HEK293T (cell line): ENCODE results near the gene SLC13A3.

Source experiments
- CTCF ChIA-PET: fragments of 350-600 bp; formaldehyde crosslinking; extraction: SDS; loops from one replicate; lab custom pipeline; 2021; ENCODE audit warnings: antibody characterized with exemption, inconsistent platforms; lab: Yijun Ruan, JAX
- POLR2A ChIA-PET: fragments of 350-600 bp; formaldehyde crosslinking; extraction: SDS; loops from one replicate; lab custom pipeline; 2020; ENCODE audit warnings: antibody characterized with exemption, inconsistent platforms; lab: Yijun Ruan, JAX
- DNase-seq: peaks from one replicate; pipeline ENCODE4 v3.0.0; 2012; ENCODE audit warnings: mixed read lengths; ENCODE audit errors: extremely low spot score
- ARNT ChIP-seq: fragments of 450-650 bp; IDR thresholded peaks from 2 replicates; pipeline ENCODE4 v1.6.1; 2017; ENCODE audit warnings: mild to moderate bottlenecking
- BHLHE40 ChIP-seq: fragments of 450-650 bp; IDR thresholded peaks from 2 replicates; pipeline ENCODE4 v1.6.1; 2016; ENCODE audit warnings: mild to moderate bottlenecking, moderate library complexity, borderline replicate concordance
- CTBP1 ChIP-seq: fragments of 450-650 bp; IDR thresholded peaks from 2 replicates; pipeline ENCODE4 v1.6.1; 2016; ENCODE audit warnings: borderline replicate concordance
- ELF4 ChIP-seq: fragments of 450-650 bp; IDR thresholded peaks from 2 replicates; pipeline ENCODE4 v1.6.1; 2017; ENCODE audit warnings: antibody characterized with exemption
- FOXA1 ChIP-seq: fragments of 450-650 bp; IDR thresholded peaks from 2 replicates; pipeline ENCODE4 v1.6.1; 2016; ENCODE audit warnings: mild to moderate bottlenecking
- FOXK2 ChIP-seq: fragments of 450-650 bp; IDR thresholded peaks from 2 replicates; pipeline ENCODE4 v1.6.1; 2016; ENCODE audit warnings: mild to moderate bottlenecking
- FOXM1 ChIP-seq: fragments of 450-650 bp; IDR thresholded peaks from 2 replicates; pipeline ENCODE4 v1.6.1; 2017; ENCODE audit warnings: mild to moderate bottlenecking, borderline replicate concordance
- HDGF ChIP-seq: fragments of 450-650 bp; IDR thresholded peaks from 2 replicates; pipeline ENCODE4 v1.6.1; 2017; ENCODE audit warnings: antibody characterized with exemption, borderline replicate concordance
- L3MBTL2 ChIP-seq: fragments of 450-650 bp; conservative IDR thresholded peaks from 2 replicates; pipeline ENCODE4 v1.6.1; 2016; ENCODE audit warnings: mild to moderate bottlenecking
- LEF1 ChIP-seq: fragments of 450-650 bp; IDR thresholded peaks from 2 replicates; pipeline ENCODE4 v1.6.1; 2017; ENCODE audit warnings: mild to moderate bottlenecking, borderline replicate concordance
- NFRKB ChIP-seq: fragments of 450-650 bp; IDR thresholded peaks from 2 replicates; pipeline ENCODE4 v1.6.1; 2016; ENCODE audit warnings: mild to moderate bottlenecking, moderate library complexity
- SP1 ChIP-seq: fragments of 450-650 bp; IDR thresholded peaks from 2 replicates; pipeline ENCODE4 v1.6.1; 2017
- SUZ12 ChIP-seq: fragments of 450-650 bp; IDR thresholded peaks from 2 replicates; pipeline ENCODE4 v1.6.1; 2016; ENCODE audit warnings: mild to moderate bottlenecking
- TARDBP ChIP-seq: fragments of 450-650 bp; IDR thresholded peaks from 2 replicates; pipeline ENCODE4 v1.6.1; 2016
- ZNF384 ChIP-seq: fragments of 450-650 bp; IDR thresholded peaks from 2 replicates; pipeline ENCODE4 v1.6.1; 2016
- TF ChIP-seq, protein P1 (sequence below): fragments of 450-650 bp; IDR thresholded peaks from 2 replicates; pipeline ENCODE4 v1.6.1; 2016

Gene SLC13A3

DNA sequence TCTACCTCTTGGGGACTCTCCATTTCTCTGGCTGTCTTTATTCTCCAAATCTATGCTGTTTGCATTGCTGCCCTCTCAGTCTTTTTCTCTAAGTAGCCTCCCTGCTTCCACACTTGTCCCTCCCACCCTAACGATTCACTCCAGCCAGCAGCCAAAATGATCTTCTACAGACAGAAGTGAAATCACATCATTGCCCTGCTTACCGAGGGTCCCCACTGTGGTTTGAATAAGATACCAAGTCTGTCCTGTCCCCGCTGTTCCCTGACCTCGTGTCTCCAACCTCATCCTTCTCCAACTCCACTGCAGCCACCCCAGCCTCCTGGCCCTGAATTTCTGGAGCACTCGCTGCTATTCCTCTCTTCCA lies 89.3 kb downstream of the SLC13A3 start:
- no peak for TF ChIP-seq SP1
- no peak for TF ChIP-seq L3MBTL2
- no peak for TF ChIP-seq ELF4
- TF ChIP-seq FOXK2: no peak
- TF ChIP-seq, protein P1, sequence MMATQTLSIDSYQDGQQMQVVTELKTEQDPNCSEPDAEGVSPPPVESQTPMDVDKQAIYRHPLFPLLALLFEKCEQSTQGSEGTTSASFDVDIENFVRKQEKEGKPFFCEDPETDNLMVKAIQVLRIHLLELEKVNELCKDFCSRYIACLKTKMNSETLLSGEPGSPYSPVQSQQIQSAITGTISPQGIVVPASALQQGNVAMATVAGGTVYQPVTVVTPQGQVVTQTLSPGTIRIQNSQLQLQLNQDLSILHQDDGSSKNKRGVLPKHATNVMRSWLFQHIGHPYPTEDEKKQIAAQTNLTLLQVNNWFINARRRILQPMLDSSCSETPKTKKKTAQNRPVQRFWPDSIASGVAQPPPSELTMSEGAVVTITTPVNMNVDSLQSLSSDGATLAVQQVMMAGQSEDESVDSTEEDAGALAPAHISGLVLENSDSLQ: no peak
- no peak for TF ChIP-seq FOXA1
- TF ChIP-seq LEF1: no peak
- TF ChIP-seq FOXM1: no peak
- TF ChIP-seq BHLHE40: no peak
- TF ChIP-seq CTBP1: no peak
- TF ChIP-seq HDGF: no peak
- no peak for TF ChIP-seq NFRKB
- no peak for TF ChIP-seq ZNF384
- no peak for TF ChIP-seq ARNT
- no peak for TF ChIP-seq SUZ12
- TF ChIP-seq TARDBP: no peak
- CTCF ChIA-PET: interaction anchor here (0.9 to 1.3 kb wide), 2 partner anchors 9 to 12 kb away, joined by 3 to 5 read pairs; partner anchors contain the start of gene OCSTAMP
- POLR2A ChIA-PET: no interaction called here
- DNase-seq: no peak

DNA sequence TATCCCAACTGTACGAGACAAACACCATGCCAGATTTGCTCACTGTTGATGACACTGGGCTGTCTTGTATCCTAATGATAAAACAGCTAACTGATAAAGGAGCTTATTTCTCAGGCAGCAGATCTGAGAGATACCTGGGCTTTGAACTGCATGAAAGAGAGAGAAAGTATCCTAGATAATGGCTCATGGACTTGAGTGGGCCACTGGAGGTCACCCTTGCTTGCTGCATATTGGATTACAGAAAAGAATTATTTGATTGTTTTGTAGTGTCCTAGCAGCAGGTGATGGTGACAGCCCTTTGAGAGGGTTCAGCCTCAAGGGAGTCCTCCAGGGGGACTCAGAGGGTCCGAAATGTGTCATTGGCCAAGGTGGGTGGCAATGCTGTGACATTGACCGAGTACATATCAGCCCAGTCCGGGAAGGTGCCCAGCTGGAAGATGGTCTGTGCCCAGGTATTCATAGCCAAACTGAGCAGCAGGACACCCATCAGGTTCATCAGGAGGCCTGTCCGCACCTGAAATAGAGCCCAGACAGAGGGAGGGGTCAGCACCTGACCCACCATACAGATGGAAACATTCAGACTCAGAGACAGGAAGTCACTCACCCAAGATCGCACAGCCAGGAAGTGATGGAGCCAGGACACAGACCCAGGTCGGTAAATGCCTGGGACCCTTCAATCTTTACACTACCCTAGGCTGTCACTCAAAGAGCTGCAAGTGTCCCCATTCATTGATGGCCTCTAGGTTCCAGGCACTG lies 91.4 kb downstream of the SLC13A3 start:
- CTCF ChIA-PET: interaction anchor here (0.7 kb wide), 2 partner anchors 26 to 428 kb away, joined by 3 read pairs; no protein-coding TSS in a partner anchor
- TF ChIP-seq ZNF384 (no peak), ELF4 (no peak), FOXM1 (no peak), L3MBTL2 (no peak), NFRKB (no peak), LEF1 (no peak), ARNT (no peak), SUZ12 (no peak), HDGF (no peak), FOXA1 (no peak), CTBP1 (no peak), FOXK2 (no peak), BHLHE40 (no peak), TARDBP (no peak), SP1 (no peak)
- TF ChIP-seq, protein P1: no peak
- POLR2A ChIA-PET: no interaction called here
- DNase-seq: no peak

DNA sequence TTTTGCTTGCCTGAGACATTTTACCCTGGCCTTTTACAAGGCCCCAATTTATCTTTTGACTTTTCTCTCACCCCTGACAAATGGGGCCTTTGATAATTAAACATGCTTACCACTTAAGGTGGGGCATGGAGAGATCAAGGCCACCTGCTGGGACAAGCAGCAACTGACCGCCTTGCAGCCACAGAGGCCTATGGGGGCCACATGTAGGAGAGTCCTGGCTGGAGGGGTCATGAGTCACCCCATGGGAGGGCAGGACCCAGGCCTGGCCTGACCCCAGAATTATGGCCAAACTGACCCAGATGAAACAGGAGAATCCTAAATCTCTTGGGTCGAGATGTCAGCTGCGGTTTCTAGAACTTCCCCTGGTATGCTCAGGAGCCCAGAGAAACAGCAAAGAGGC lies 92.3 kb downstream of the SLC13A3 start:
- ChIA-PET CTCF (interaction anchor here (0.7 kb wide), 2 partner anchors 25 to 427 kb away, joined by 3 read pairs; no protein-coding TSS in a partner anchor), POLR2A (no interaction called here)
- no peak for DNase-seq
- TF ChIP-seq LEF1 (no peak), L3MBTL2 (no peak), CTBP1 (no peak), NFRKB (no peak), BHLHE40 (no peak), HDGF (no peak), SP1 (no peak), FOXM1 (no peak), ZNF384 (no peak), ARNT (no peak)
- TF ChIP-seq, protein P1: no peak

DNA sequence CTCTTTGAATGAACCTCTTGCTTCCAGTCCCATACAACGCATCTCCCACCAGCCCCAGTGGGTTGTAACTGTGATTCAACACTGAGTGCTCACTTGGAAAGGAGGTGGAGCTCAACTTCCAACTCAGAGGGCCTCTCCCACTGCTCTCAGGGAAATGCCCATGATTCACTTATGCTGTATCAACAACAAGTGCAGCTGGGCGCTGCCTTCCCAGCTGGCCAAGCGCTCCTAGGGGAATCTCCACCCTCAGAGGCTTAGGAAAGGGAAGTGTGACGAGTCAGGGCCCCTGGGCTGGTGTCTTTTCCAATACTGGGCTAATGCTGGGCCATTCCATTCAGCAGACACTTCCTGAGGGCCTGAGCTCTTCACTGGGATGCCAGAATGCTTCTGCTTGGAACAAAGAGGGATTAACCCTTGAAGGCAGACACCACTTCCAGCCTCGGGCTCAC lies 92.7 kb downstream of the SLC13A3 start:
- DNase-seq: no peak
- POLR2A ChIA-PET: no interaction called here
- CTCF ChIA-PET: no interaction called here
- TF ChIP-seq, protein P1: no peak

DNA sequence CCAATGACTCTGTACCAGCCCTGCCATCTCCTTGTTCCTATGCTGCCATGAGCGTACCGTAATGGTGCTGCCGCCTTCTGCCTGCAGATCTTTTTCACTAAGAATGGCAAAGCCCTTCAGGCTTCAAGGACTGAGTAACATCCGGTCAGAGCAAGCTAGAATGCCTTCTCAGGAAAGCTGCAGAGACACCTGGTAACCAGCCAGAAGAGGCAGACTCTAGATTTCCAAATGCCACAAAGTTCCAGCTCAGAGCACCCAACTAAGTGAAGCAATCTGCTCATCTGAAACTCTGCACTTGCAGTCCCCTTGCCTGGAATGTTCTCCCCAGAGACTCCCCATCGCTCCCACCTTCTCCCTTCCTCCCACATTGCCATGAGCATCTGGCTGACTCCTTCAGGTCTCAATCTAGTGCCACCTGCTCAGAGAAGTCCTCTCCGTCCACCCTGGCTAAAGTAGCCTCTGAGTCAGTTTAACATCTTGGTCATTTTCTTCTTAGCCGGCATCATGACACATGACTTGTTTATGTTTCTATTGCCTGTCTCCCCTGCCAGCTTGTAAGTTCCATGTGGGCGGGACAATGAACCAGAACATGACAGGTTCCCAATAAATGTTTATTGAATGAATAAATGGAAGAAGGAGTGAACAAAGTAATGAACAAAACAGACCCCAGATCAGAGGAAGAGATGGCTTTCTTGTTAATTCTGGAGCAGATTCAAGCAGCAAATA lies 93.9 kb downstream of the SLC13A3 start:
- POLR2A ChIA-PET: no interaction called here

More for the DNA sequence above, 93.9 kb downstream of the SLC13A3 start:
- CTCF ChIA-PET: no interaction called here
- TF ChIP-seq FOXA1 (no peak), L3MBTL2 (no peak), HDGF (no peak), NFRKB (no peak), ELF4 (no peak), FOXK2 (no peak), FOXM1 (no peak), ZNF384 (no peak), SUZ12 (no peak), SP1 (no peak), BHLHE40 (no peak), TARDBP (no peak), CTBP1 (no peak), LEF1 (no peak), ARNT (no peak)
- TF ChIP-seq, protein P1: no peak
- no peak for DNase-seq
